Type B pancreatic cell (in vitro differentiated cells): Measurements from ENCODE around the gene ELAVL3. TPM values are rescaled to one million over a fixed set of nuclear protein-coding genes. Genes with fewer than 3 reads are reported as not detected.
"Not testable (repeated sequence)": the region's sequence is repeated elsewhere in the genome, so short reads cannot be mapped to it uniquely, and the experiment has no call there.

Experiments
- DNase-seq: peaks from one replicate; pipeline ENCODE4 v3.0.0; 2021; ENCODE audit warnings: mixed read lengths; ENCODE audit not compliant: unreplicated experiment; ENCODE audit errors: extremely low spot score
- H3K27ac Mint-ChIP-seq: 2 replicates; pipeline ENCODE4 v1.8.0; 2021; ENCODE audit warnings: mild to moderate bottlenecking, mixed read lengths
- H3K27me3 Mint-ChIP-seq: 2 replicates; pipeline ENCODE4 v1.8.0; 2021; ENCODE audit warnings: mixed read lengths
- H3K36me3 Mint-ChIP-seq: 2 replicates; pipeline ENCODE4 v1.8.0; 2021; ENCODE audit warnings: mixed read lengths
- H3K4me1 Mint-ChIP-seq: one replicate; pipeline ENCODE4 v1.8.0; 2021; ENCODE audit warnings: mixed read lengths; ENCODE audit not compliant: unreplicated experiment
- H3K4me3 Mint-ChIP-seq: 2 replicates; pipeline ENCODE4 v1.8.0; 2021; ENCODE audit warnings: mild to moderate bottlenecking, mixed read lengths
- H3K9me3 Mint-ChIP-seq: 2 replicates; pipeline ENCODE4 v1.8.0; 2021; ENCODE audit warnings: mixed read lengths
- CTCF ChIP-seq: fragments of 200-600 bp; sonication (generic); conservative IDR thresholded peaks from 2 replicates; pipeline ENCODE4 v1.5.0; 2021; ENCODE audit warnings: antibody characterized with exemption, mild to moderate bottlenecking
- total RNA-seq: library from RNA; stranded (reverse); gene quantifications from 2 replicates; pipeline ENCODE4 v1.2.1, GENCODE V29; 2021; ENCODE audit warnings: low replicate concordance

ELAVL3 gene
- total RNA-seq, 1 donor from 2014 or later: 3.3 TPM

DNA sequence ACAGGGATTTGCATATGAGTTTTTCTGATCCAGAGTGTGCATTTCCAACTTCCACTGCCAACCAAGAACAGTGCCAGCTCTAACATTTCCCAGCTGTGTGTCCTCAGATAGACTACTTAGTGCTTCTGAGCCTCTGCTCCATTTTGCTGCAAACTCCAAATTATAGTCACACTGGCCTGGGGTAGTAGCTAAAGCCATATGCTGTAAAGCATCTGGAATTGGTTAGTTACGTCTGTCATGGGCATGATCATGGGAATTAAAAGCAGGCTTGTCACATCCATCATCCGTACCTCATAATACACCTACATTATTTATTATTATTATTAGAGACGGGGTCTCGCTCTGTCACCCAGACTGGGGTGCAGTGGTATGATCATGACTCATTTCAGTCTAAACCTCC is 7.1 kb downstream of the ELAVL3 start:
- Mint-ChIP-seq H3K27me3 (peaks cover 34% of the 10 kb centered on the region), H3K9me3 (no peaks in the 10 kb centered on the region), H3K36me3 (no peaks in the 10 kb centered on the region), H3K4me3 (no peak overlapping the region), H3K4me1 (no peaks in the 10 kb centered on the region), H3K27ac (no peak overlapping the region)
- DNase-seq: no peak
- no peak for TF ChIP-seq CTCF

GRCh38 chr19:11468266-11468845 is 12.5 kb downstream of the ELAVL3 start:
- H3K4me1 Mint-ChIP-seq, DNase-seq, H3K4me3 Mint-ChIP-seq, H3K9me3 Mint-ChIP-seq, H3K36me3 Mint-ChIP-seq, H3K27me3 Mint-ChIP-seq, H3K27ac Mint-ChIP-seq: not testable (repeated sequence)

GRCh38 chr19:11465600-11465999 is 15.2 kb downstream of the ELAVL3 start:
- no peak for DNase-seq
- no peak for TF ChIP-seq CTCF
- H3K27ac Mint-ChIP-seq: no peak overlapping the region
- no peaks in the 10 kb centered on the region for H3K36me3 Mint-ChIP-seq
- no peaks in the 10 kb centered on the region for H3K9me3 Mint-ChIP-seq
- no peaks in the 10 kb centered on the region for H3K4me1 Mint-ChIP-seq
- no peak overlapping the region for H3K4me3 Mint-ChIP-seq
- peaks cover 3% of the 10 kb centered on the region for H3K27me3 Mint-ChIP-seq

- peaks cover 3% of the 10 kb centered on the region for H3K27me3 Mint-ChIP-seq
- H3K36me3 Mint-ChIP-seq: no peaks in the 10 kb centered on the region
These were observed 16.2 kb downstream of the ELAVL3 start for GRCh38 chr19:11464333-11465265.

DNA sequence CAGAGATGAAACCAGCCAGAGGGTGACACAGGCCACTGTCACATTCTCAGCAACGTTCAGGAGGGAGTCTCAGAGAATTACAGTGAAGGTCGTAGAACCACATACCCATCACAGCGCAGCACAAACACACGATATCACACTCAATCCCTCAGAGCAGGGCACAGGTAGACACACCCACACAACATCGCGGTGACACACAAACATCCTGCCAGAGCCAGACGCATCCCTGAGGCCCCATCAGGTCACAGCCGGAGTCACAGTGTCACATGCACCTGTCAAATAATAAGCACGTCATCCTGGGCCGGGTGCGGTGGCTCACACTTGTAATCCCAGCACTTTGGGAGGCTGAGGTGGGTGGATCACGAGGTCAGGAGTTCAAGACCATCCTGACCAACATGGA is 17.5 kb downstream of the ELAVL3 start:
- peaks cover 5% of the 10 kb centered on the region for H3K27me3 Mint-ChIP-seq
- no peaks in the 10 kb centered on the region for H3K9me3 Mint-ChIP-seq
- DNase-seq: no peak
- H3K36me3 Mint-ChIP-seq: no peaks in the 10 kb centered on the region
- H3K4me1 Mint-ChIP-seq: no peaks in the 10 kb centered on the region
- no peak overlapping the region for H3K27ac Mint-ChIP-seq
- no peak overlapping the region for H3K4me3 Mint-ChIP-seq
- TF ChIP-seq CTCF: no peak

More at GRCh38 chr19:11464333-11465265, 16.2 kb downstream of the ELAVL3 start:
- Mint-ChIP-seq H3K4me3 (no peak overlapping the region), H3K9me3 (no peaks in the 10 kb centered on the region), H3K4me1 (no peaks in the 10 kb centered on the region), H3K27ac (no peak overlapping the region)
- TF ChIP-seq CTCF: no peak
- DNase-seq: no peak

DNA sequence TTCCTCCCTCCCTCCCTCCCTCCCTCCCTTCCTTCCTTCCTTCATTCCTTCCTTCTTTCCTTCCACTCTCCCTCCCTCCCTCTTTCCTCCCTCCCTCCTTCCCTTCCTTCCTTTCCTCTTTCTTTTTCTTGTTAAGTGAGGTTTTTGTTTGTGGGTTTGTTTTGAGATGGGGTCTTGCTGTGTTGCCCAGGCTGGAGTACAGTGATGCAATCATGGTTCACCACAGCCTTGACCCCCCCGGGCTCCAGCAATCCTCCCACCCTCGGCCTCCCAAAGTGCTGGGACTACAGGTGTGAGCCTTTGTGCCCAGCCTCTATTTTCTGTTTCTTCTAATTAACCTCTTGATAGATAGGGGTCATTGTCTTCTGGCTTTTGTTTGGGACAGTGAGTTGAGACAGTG is 19.4 kb downstream of the ELAVL3 start:
- H3K9me3 Mint-ChIP-seq: no peaks in the 10 kb centered on the region
- H3K27me3 Mint-ChIP-seq: peaks cover 3% of the 10 kb centered on the region
- no peaks in the 10 kb centered on the region for H3K36me3 Mint-ChIP-seq
- no peak overlapping the region for H3K27ac Mint-ChIP-seq
- no peak for TF ChIP-seq CTCF
- no peak for DNase-seq
- H3K4me1 Mint-ChIP-seq: no peaks in the 10 kb centered on the region
- H3K4me3 Mint-ChIP-seq: no peak overlapping the region
